ENCODE measurements around the gene PLK2. TPM values are rescaled to one million over a fixed set of nuclear protein-coding genes. Genes with fewer than 3 reads are reported as not detected.
A peak's percentile ranks its signal among the peaks of the same experiment; 100 is the strongest.

PLK2 gene
- total RNA-seq, 2 donors from 2014 or later: 9.7 to 16.4 TPM

GRCh38 chr5:58498340-58498942, 38.6 kb upstream of the PLK2 start:
- Mint-ChIP-seq H3K36me3 (ENCODE audit: low read depth) (no peaks in the 10 kb centered on the region), H3K4me3 (no peak overlapping the region), H3K27ac (no peak overlapping the region), H3K4me1 (peaks cover 24% of the 10 kb centered on the region), H3K27me3 (ENCODE audit: insufficient read depth) (no peaks in the 10 kb centered on the region), H3K9me3 (no peaks in the 10 kb centered on the region)
- TF ChIP-seq CTCF (conservative IDR thresholded peaks at IDR 0.05): peak; percentile 91
- Histone ChIP-seq H3K27ac (ENCODE audit: low read depth, low read length) (no peak overlapping the region), H3K9ac (ENCODE audit: extremely low read depth, low read length, poor library complexity, severe bottlenecking) (no peak overlapping the region), H3K27me3 (ENCODE audit: control insufficient read depth, insufficient read depth, low read length, poor library complexity, severe bottlenecking) (no peaks in the 10 kb centered on the region), H3K4me3 (ENCODE audit: low read length) (no peak overlapping the region), H3K4me1 (ENCODE audit: control insufficient read depth, insufficient read depth, low read length) (no peaks in the 10 kb centered on the region), H3K9me3 (ENCODE audit: control insufficient read depth, low read length) (no peaks in the 10 kb centered on the region), H3K36me3 (ENCODE audit: control insufficient read depth, insufficient read depth, low read length) (no peaks in the 10 kb centered on the region)
- DNase-seq: peak; percentile 87
- WGBS, 2 experiments (ENCODE audit: insufficient coverage in 1 of 2, insufficient read length in 1 of 2): 0 to 31% methylated on average over 1 to 2 of the region's 2 CpGs

- TF ChIP-seq CTCF (conservative IDR thresholded peaks at IDR 0.05): no peak
- Histone ChIP-seq H3K36me3 (ENCODE audit: control insufficient read depth, insufficient read depth, low read length) (no peaks in the 10 kb centered on the region), H3K9me3 (ENCODE audit: control insufficient read depth, low read length) (no peaks in the 10 kb centered on the region), H3K27me3 (ENCODE audit: control insufficient read depth, insufficient read depth, low read length, poor library complexity, severe bottlenecking) (no peaks in the 10 kb centered on the region), H3K4me3 (ENCODE audit: low read length) (no peak overlapping the region), H3K9ac (ENCODE audit: extremely low read depth, low read length, poor library complexity, severe bottlenecking) (no peak overlapping the region), H3K27ac (ENCODE audit: low read depth, low read length) (no peak overlapping the region), H3K4me1 (ENCODE audit: control insufficient read depth, insufficient read depth, low read length) (no peaks in the 10 kb centered on the region)
- no peak overlapping the region for H3K27ac Mint-ChIP-seq
- H3K4me1 Mint-ChIP-seq: peaks cover 24% of the 10 kb centered on the region
- H3K27me3 Mint-ChIP-seq (ENCODE audit: insufficient read depth): no peaks in the 10 kb centered on the region
- no peak for DNase-seq
- no peak overlapping the region for H3K4me3 Mint-ChIP-seq
- no peaks in the 10 kb centered on the region for H3K9me3 Mint-ChIP-seq
- H3K36me3 Mint-ChIP-seq (ENCODE audit: low read depth): no peaks in the 10 kb centered on the region
Observed at GRCh38 chr5:58497921-58498320, 38.0 kb upstream of the PLK2 start.

GRCh38 chr5:58497386-58497785, 37.5 kb upstream of the PLK2 start:
- 94 to 96% methylated on average over 5 of the region's 5 CpGs for WGBS, 2 experiments (ENCODE audit: insufficient coverage in 1 of 2, insufficient read length in 1 of 2)
- H3K4me3 Mint-ChIP-seq: no peak overlapping the region
- no peak for TF ChIP-seq CTCF (conservative IDR thresholded peaks at IDR 0.05)
- H3K27me3 Mint-ChIP-seq (ENCODE audit: insufficient read depth): no peaks in the 10 kb centered on the region
- H3K4me1 Mint-ChIP-seq: peaks cover 24% of the 10 kb centered on the region
- Histone ChIP-seq H3K4me3 (ENCODE audit: low read length) (no peak overlapping the region), H3K27ac (ENCODE audit: low read depth, low read length) (no peak overlapping the region), H3K9ac (ENCODE audit: extremely low read depth, low read length, poor library complexity, severe bottlenecking) (no peak overlapping the region), H3K9me3 (ENCODE audit: control insufficient read depth, low read length) (no peaks in the 10 kb centered on the region), H3K4me1 (ENCODE audit: control insufficient read depth, insufficient read depth, low read length) (no peaks in the 10 kb centered on the region), H3K36me3 (ENCODE audit: control insufficient read depth, insufficient read depth, low read length) (no peaks in the 10 kb centered on the region), H3K27me3 (ENCODE audit: control insufficient read depth, insufficient read depth, low read length, poor library complexity, severe bottlenecking) (no peaks in the 10 kb centered on the region)
- H3K27ac Mint-ChIP-seq: no peak overlapping the region
- no peaks in the 10 kb centered on the region for H3K9me3 Mint-ChIP-seq
- no peak for DNase-seq
- no peaks in the 10 kb centered on the region for H3K36me3 Mint-ChIP-seq (ENCODE audit: low read depth)
